ENCODE measurements around the gene GRIK4. TPM values are rescaled to one million over a fixed set of nuclear protein-coding genes. Genes with fewer than 3 reads are reported as not detected.

The GRIK4 gene
- total and polyA plus RNA-seq, 2 of the 4 experiments (the other 2 are of a cell fraction) = 0.18 to 0.38 TPM

DNA sequence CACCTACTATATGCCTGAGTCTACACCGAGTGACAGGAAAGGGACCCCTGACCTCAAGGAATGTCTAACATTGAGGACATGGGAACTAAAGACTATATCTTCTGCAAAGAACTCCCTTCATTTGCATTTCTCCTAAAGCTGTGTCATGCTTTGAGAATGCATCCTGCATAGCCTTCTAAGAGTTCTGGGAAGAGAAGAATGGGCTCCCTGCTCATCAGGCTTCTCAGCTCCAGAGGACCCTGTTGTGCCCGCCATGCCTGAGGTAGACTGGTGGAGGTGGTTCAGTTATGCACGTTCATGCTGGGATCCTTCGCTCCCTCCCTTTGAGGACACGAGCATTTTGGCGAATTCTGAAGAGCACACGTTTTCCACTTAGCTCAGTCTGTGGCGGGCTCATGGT is 63.3 kb downstream of the GRIK4 start:
- Histone ChIP-seq H3K4me3 (ENCODE audit: insufficient read depth, low read depth, low read length) (no peak overlapping the region), H2AK9ac (replicated peaks; ENCODE audit: low read depth, low read length, poor library complexity) (no peak overlapping the region), H2BK15ac (ENCODE audit: low read depth, low read length) (no peak overlapping the region), H3K4me2 (ENCODE audit: low read depth, low read length) (no peak overlapping the region), H4K91ac (ENCODE audit: insufficient read depth, low read depth, low read length) (no peak overlapping the region), H2BK120ac (ENCODE audit: low read depth, low read length) (no peak overlapping the region), H3K14ac (replicated peaks; ENCODE audit: low read depth, low read length) (no peak overlapping the region), H3K36me3 (ENCODE audit: control insufficient read depth, insufficient read depth, low read length) (no peaks in the 10 kb centered on the region), H2BK5ac (ENCODE audit: low read depth, low read length, poor library complexity, severe bottlenecking) (no peak overlapping the region), H3K27me3 (ENCODE audit: control insufficient read depth, insufficient read depth, low read length) (peaks cover 33% of the 10 kb centered on the region), H2BK20ac (ENCODE audit: low read depth, low read length) (no peak overlapping the region), H3K79me1 (ENCODE audit: low read depth in 1 of 2, low read length in 2 of 2) (no peaks in the 10 kb centered on the region), H2AK5ac (ENCODE audit: low read depth, low read length) (no peak overlapping the region), H3K27ac (ENCODE audit: insufficient read depth, low read length) (no peak overlapping the region), H3K4ac (ENCODE audit: low read depth, low read length) (no peak overlapping the region), H4K5ac (ENCODE audit: low read depth, low read length) (no peak overlapping the region), H4K20me1 (ENCODE audit: insufficient read depth, low read length) (no peaks in the 10 kb centered on the region), H4K8ac (ENCODE audit: low read depth in 2 of 2, low read length in 2 of 2) (no peak overlapping the region), H3K9ac (ENCODE audit: low read depth, low read length) (no peak overlapping the region), H3K4me1 (ENCODE audit: control insufficient read depth, insufficient read depth, low read length) (peaks cover 2% of the 10 kb centered on the region; the same call in 1 of the 2 replicates), H3K9me1 (ENCODE audit: insufficient read depth, low read length) (no peaks in the 10 kb centered on the region), H3K23ac (ENCODE audit: low read depth, low read length) (no peak overlapping the region), H2AFZ (replicated peaks; ENCODE audit: low read length, poor library complexity) (no peak overlapping the region), H3K56ac (ENCODE audit: extremely low read depth, insufficient read depth, low read length) (no peak overlapping the region), H3K18ac (ENCODE audit: low read depth, low read length) (no peak overlapping the region), H3K9me3 (ENCODE audit: control insufficient read depth, insufficient read depth, low read length) (peaks cover 3% of the 10 kb centered on the region)
- ATAC-seq (ENCODE audit: low read depth) = no peak; the same call in 1 of the 2 replicates
- ChIA-PET POLR2A (ENCODE audit: unreplicated experiment) (no interaction called here), CTCF (interaction anchor here (1.2 kb wide), 1 partner anchor 71 kb away, joined by 3 read pairs; no protein-coding TSS in a partner anchor)
- dilution Hi-C loops (cut with HindIII; ENCODE audit: low sequenced_read_pairs, unreplicated experiment) = no loop called here
- intact Hi-C loops (cut with micrococcal nuclease) = no loop called here
- in situ Hi-C loops (cut with MboI; ENCODE audit: low sequenced_read_pairs) = no loop called here
- BruUV-seq (replicated peaks) = no TSS peak
- TF ChIP-seq MAFK (IDR thresholded peaks at IDR 0.05; ENCODE audit: low read depth, low read length) (no peak), ELK1 (IDR thresholded peaks at IDR 0.05; ENCODE audit: borderline replicate concordance, low read depth, low read length) (no peak), CHD1 (IDR thresholded peaks at IDR 0.05; ENCODE audit: low read depth, low read length) (no peak), RCOR1 (IDR thresholded peaks at IDR 0.05; ENCODE audit: insufficient replicate concordance, low read length) (no peak), MXI1 (IDR thresholded peaks at IDR 0.05; ENCODE audit: borderline replicate concordance, low read depth, low read length) (no peak), POLR2A (IDR thresholded peaks at IDR 0.05; ENCODE audit: low read depth, low read length) (no peak), MAZ (IDR thresholded peaks at IDR 0.05; ENCODE audit: borderline replicate concordance, low read depth, low read length) (no peak), FOS (IDR thresholded peaks at IDR 0.05; ENCODE audit: low read depth, low read length) (no peak)
- TF ChIP-seq, protein P1, sequence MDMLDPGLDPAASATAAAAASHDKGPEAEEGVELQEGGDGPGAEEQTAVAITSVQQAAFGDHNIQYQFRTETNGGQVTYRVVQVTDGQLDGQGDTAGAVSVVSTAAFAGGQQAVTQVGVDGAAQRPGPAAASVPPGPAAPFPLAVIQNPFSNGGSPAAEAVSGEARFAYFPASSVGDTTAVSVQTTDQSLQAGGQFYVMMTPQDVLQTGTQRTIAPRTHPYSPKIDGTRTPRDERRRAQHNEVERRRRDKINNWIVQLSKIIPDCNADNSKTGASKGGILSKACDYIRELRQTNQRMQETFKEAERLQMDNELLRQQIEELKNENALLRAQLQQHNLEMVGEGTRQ (IDR thresholded peaks at IDR 0.05; ENCODE audit: low read depth, low read length) = no peak
- TF ChIP-seq, protein P2, sequence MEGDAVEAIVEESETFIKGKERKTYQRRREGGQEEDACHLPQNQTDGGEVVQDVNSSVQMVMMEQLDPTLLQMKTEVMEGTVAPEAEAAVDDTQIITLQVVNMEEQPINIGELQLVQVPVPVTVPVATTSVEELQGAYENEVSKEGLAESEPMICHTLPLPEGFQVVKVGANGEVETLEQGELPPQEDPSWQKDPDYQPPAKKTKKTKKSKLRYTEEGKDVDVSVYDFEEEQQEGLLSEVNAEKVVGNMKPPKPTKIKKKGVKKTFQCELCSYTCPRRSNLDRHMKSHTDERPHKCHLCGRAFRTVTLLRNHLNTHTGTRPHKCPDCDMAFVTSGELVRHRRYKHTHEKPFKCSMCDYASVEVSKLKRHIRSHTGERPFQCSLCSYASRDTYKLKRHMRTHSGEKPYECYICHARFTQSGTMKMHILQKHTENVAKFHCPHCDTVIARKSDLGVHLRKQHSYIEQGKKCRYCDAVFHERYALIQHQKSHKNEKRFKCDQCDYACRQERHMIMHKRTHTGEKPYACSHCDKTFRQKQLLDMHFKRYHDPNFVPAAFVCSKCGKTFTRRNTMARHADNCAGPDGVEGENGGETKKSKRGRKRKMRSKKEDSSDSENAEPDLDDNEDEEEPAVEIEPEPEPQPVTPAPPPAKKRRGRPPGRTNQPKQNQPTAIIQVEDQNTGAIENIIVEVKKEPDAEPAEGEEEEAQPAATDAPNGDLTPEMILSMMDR (conservative IDR thresholded peaks at IDR 0.05; ENCODE audit: low read depth, low read length) = no peak
- no peak for DNase-seq
- WGBS, 2 experiments (ENCODE audit: extremely low coverage in 2 of 2, insufficient read length in 1 of 2) = 94% methylated on average over 4 of the region's 8 CpGs; no CpG with 5 or more reads in 1 of the 2 experiments
